ENCODE results near the gene CBX6. TPM values are rescaled to one million over a fixed set of nuclear protein-coding genes. Genes with fewer than 3 reads are reported as not detected.

The CBX6 gene
- total RNA-seq (10 to 100 TPM; 15.4 to 46.0 (median 32.9) TPM), polyA plus RNA-seq (10 to 100 TPM in 2 of 3 donors, 1 to 10 TPM in 1; 8.9 to 20.3 (median 14.6) TPM)
- long read RNA-seq, donor 1, full-length matches to known transcripts, result 12 of 12 reads
- long read RNA-seq, donor 1, partial matches to known transcripts, result 0 of 12 reads
- long read RNA-seq, donor 1, other reads (novel, unspliced or antisense), result 0 of 12 reads
- long read RNA-seq, donor 2, full-length matches to known transcripts, result 14 of 14 reads
- long read RNA-seq, donor 2, partial matches to known transcripts, result 0 of 14 reads
- long read RNA-seq, donor 2, other reads (novel, unspliced or antisense), result 0 of 14 reads
- long read RNA-seq, donor 3, full-length matches to known transcripts, result 5 of 5 reads
- long read RNA-seq, donor 3, partial matches to known transcripts, result 0 of 5 reads
- long read RNA-seq, donor 3, other reads (novel, unspliced or antisense), result 0 of 5 reads
- long read RNA-seq, donor 4, result 0 reads
- long read RNA-seq, donor 5, full-length matches to known transcripts, result 13 of 13 reads
- long read RNA-seq, donor 5, partial matches to known transcripts, result 0 of 13 reads
- long read RNA-seq, donor 5, other reads (novel, unspliced or antisense), result 0 of 13 reads
- long read RNA-seq, donor 6, full-length matches to known transcripts, result 14 of 67 reads
- long read RNA-seq, donor 6, partial matches to known transcripts, result 47 of 67 reads
- long read RNA-seq, donor 6, other reads (novel, unspliced or antisense), result 6 of 67 reads
- long read RNA-seq, donor 7, full-length matches to known transcripts, result 11 of 11 reads
- long read RNA-seq, donor 7, partial matches to known transcripts, result 0 of 11 reads
- long read RNA-seq, donor 7, other reads (novel, unspliced or antisense), result 0 of 11 reads
- long read RNA-seq, donor 8, full-length matches to known transcripts, result 6 of 6 reads
- long read RNA-seq, donor 8, partial matches to known transcripts, result 0 of 6 reads
- long read RNA-seq, donor 8, other reads (novel, unspliced or antisense), result 0 of 6 reads
- long read RNA-seq, donor 9, full-length matches to known transcripts, result 4 of 12 reads
- long read RNA-seq, donor 9, partial matches to known transcripts, result 8 of 12 reads
- long read RNA-seq, donor 9, other reads (novel, unspliced or antisense), result 0 of 12 reads
- long read RNA-seq, donor 10, full-length matches to known transcripts, result 2 of 2 reads
- long read RNA-seq, donor 10, partial matches to known transcripts, result 0 of 2 reads
- long read RNA-seq, donor 10, other reads (novel, unspliced or antisense), result 0 of 2 reads

DNA sequence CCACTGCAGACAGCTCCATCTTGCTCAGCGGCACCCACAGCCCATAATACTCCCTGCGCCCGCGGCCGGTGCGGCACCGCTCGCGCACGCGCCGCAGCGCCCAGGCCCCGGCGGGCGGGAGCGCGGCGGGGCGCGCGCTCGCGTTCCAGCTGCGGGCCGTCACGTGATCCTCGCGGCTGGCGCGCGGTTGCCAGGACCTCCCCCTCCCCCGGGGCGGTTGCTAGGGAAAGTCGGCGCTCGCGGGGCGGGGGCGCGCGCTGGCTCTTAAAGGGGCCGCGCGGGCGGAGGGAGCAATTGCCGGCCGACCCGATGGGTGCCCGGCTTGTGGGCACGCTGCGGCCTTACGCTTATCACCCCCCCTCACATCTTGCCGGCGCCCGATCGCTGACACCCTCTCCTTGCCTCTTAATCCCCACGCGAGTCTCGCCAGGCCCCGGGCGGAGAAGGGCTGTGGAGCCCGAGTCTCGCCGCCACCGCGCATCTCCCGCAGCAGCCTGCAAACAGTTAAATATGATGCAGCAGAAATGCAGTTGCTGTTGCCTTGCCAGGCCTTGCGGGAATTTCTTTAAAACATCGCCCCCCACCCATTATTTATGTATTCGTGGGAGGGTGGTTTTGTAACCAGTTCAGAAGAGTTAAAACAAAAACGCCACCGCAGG is at the start of gene CBX6:
TSS of gene CBX6 (minus strand) at position 45 of the 659 bp plus-strand sequence. CDS start at position 19, 26 bp downstream.
- peak; percentile 97 to 98 for DNase-seq
- WGBS, 5 donors, result 0% methylated on average over 29 to 73 of the region's 73 CpGs
- Histone ChIP-seq H3K36me3 (peaks cover 6 to 22% (median 21%) of the 10 kb centered on the region in 4 donors), H3K4me3 (peak within 1 kb of the TSS; percentile 58 to 88 (median 82)), H3K9me3 (no peaks in the 10 kb centered on the region), H3K27ac (peak within 1 kb of the TSS; percentile 89 to 96 (median 92)), H3K4me1 (peaks cover 35 to 59% (median 43%) of the 10 kb centered on the region in 4 donors), H3K27me3 (no peaks in the 10 kb centered on the region)
- TF ChIP-seq POLR2AphosphoS5 (IDR thresholded peaks at IDR 0.05), result peak; percentile 28 to 61 (median 60)
- no peak for TF ChIP-seq POLR2A (IDR thresholded peaks at IDR 0.05)
- intact Hi-C loops (cut with DNase I; ENCODE audit: low total_unique reads), result no loop called here

- DNase-seq, result no peak
- Histone ChIP-seq H3K27me3 (no peaks in the 10 kb centered on the region), H3K4me1 (peaks cover 29 to 60% (median 34%) of the 10 kb centered on the region in 4 donors), H3K27ac (peak overlapping the region in 4 of 5 donors; percentile 40 to 75 (median 58)), H3K36me3 (no peaks in the 10 kb centered on the region), H3K9me3 (no peaks in the 10 kb centered on the region), H3K4me3 (no peak overlapping the region)
- 46 to 68% (median 50%) methylated on average over 4 of the region's 4 CpGs for WGBS, 5 donors
- intact Hi-C loops (cut with DNase I; ENCODE audit: low total_unique reads), result no loop called here
- TF ChIP-seq EP300 (IDR thresholded peaks at IDR 0.05) (no peak), CTCF (IDR thresholded peaks at IDR 0.05) (no peak), POLR2AphosphoS5 (IDR thresholded peaks at IDR 0.05) (no peak), POLR2A (IDR thresholded peaks at IDR 0.05) (no peak)
Measured at GRCh38 chr22:38921806-38922205, 49.8 kb upstream of the CBX6 start.

- peak; percentile 83 to 97 for DNase-seq
- H3K27ac ChIP-seq, result peak overlapping the region; percentile 27 to 75 (median 55)
- H3K4me1 ChIP-seq, result peaks cover 28 to 53% (median 34%) of the 10 kb centered on the region in 4 donors
- intact Hi-C loops (cut with DNase I; ENCODE audit: low total_unique reads), result no loop called here
- TF ChIP-seq POLR2A (IDR thresholded peaks at IDR 0.05) (no peak), POLR2AphosphoS5 (IDR thresholded peaks at IDR 0.05) (peak in 2 of 3 donors; percentile 19 to 77), CTCF (IDR thresholded peaks at IDR 0.05) (no peak)
- no peaks in the 10 kb centered on the region for H3K27me3 ChIP-seq
- no peak overlapping the region for H3K4me3 ChIP-seq
- 24 to 38% (median 27%) methylated on average over 6 of the region's 6 CpGs for WGBS, 5 donors
- H3K9me3 ChIP-seq, result no peaks in the 10 kb centered on the region
- no peaks in the 10 kb centered on the region for H3K36me3 ChIP-seq
Measured at GRCh38 chr22:38921120-38921519, 49.1 kb upstream of the CBX6 start.

DNA sequence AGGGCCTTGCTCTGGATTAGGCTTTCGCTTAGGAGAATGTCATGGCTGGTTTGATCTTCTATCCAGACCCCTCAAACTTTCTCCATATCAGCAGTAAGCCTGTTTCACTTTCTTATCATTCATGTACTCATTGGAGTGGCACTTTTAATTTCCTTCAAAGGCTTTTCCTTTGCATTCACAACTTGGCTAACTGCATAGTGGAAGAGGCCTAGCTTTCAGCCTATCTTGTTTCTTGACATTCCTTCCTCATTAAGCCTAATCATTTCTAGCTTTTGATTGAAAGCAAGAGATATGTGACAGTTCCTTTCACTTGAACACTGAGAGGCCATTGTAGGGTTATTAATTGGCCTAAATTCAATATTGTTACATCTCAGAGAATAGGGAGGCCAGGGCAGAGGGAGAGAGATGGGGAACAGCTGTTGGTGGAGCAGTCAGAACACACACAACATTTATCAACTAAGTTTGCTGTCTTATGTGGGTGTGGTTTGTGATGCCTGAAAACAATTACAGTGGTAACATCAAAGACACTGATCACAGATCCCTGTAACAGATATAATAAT is 47.7 kb upstream of the CBX6 start:
- Histone ChIP-seq H3K9me3 (no peaks in the 10 kb centered on the region), H3K27me3 (no peaks in the 10 kb centered on the region), H3K27ac (peak overlapping the region in 1 of 5 donors; percentile 22), H3K4me1 (peaks cover 19 to 41% (median 27%) of the 10 kb centered on the region in 4 donors), H3K4me3 (no peak overlapping the region), H3K36me3 (no peaks in the 10 kb centered on the region)
- DNase-seq, result peak in 1 of 2 donors; percentile 50
- intact Hi-C loops (cut with DNase I; ENCODE audit: low total_unique reads), result no loop called here
- WGBS, 5 donors, result 81 to 95% (median 91%) methylated on average over 1 of the region's 1 CpG
- no peak for TF ChIP-seq CTCF (IDR thresholded peaks at IDR 0.05)
- no peak for TF ChIP-seq POLR2A (IDR thresholded peaks at IDR 0.05)
- no peak for TF ChIP-seq POLR2AphosphoS5 (IDR thresholded peaks at IDR 0.05)
- no peak for TF ChIP-seq EP300 (IDR thresholded peaks at IDR 0.05)
